GM18909 (cell line): ENCODE data around the gene PP2D1.
"Not testable (repeated sequence)": the region's sequence is repeated elsewhere in the genome, so short reads cannot be mapped to it uniquely, and the experiment has no call there.

ENCODE experiments used
- ATAC-seq: cut with Tn5 transposase; IDR thresholded peaks from one replicate; pipeline ENCODE4 v1.9.1; 2021; ENCODE audit warnings: mild to moderate bottlenecking; ENCODE audit not compliant: unreplicated experiment, poor library complexity

Gene PP2D1

DNA sequence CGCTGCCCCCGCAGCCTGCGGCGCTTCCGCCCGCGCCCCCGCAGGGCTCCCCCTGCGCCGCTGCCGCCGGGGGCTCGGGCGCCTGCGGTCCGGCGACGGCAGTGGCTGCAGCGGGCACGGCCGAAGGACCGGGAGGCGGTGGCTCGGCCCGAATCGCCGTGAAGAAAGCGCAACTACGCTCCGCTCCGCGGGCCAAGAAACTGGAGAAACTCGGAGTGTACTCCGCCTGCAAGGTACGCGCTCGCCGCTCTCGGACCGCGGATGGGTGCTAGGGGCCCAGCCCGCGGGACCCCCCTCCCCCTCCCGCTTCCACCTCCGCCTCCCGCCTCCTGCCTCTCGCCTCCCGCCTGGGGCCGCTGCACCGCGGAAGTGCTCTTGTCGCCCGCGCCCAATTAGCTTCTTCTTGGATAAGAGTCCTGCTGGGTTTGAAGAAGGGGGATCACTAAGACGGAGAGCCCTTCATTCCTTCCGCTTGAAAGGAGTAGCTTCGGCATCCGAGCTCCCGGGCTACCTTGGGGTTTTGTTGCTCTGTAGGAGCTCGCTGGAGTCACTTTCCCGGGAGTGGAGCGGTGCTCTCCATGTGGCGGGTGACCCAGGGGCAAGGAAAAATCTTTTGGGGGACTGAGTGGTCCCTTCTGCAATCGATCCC is 28.6 kb upstream of the PP2D1 start:
- ATAC-seq, result peak; percentile 38

- peak; percentile 64 for ATAC-seq
These were observed 27.9 kb upstream of the PP2D1 start, which contains the start of gene KAT2B for GRCh38 chr3:20039765-20040547. KAT2B (plus strand) TSS chr3:20040446; CDS start chr3:20040478, 32 bp downstream.

GRCh38 chr3:20039466-20039764 is 27.4 kb upstream of the PP2D1 start:
- no peak for ATAC-seq

DNA sequence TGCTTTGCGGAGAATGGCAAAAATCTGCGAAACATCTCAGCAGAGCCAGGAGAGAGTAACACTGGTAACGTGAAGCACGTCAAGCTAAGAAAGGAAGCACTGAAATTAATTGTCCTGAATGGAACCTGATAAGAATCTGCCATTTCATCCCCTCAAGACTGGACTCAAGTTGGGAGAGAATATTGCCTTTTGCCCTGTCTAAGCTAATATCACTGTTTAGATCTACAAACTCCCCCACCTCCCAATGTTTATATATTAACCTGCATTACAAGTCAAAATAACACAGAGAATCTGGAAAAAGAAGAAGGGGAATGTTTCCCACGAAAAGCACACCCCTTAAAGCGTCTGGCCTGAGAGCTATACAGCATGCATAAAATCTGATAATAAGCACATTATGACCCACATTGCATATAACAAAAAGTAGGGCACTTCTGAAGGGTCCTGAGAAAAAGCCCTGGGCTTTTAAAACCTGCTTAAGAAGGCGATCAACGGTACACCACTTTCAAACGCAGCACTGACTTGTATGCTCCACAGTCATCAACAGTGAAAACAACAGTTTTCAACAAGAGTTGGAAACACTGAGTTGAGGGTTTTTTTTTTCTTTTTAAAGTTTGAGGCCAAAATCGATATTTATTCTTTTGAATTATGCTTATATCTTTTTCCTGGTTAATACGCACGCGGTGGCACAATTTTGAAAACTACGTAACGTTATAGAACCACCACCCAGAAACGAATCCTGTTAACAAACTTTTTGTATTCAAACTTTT is 26.8 kb upstream of the PP2D1 start:
- ATAC-seq, result no peak

DNA sequence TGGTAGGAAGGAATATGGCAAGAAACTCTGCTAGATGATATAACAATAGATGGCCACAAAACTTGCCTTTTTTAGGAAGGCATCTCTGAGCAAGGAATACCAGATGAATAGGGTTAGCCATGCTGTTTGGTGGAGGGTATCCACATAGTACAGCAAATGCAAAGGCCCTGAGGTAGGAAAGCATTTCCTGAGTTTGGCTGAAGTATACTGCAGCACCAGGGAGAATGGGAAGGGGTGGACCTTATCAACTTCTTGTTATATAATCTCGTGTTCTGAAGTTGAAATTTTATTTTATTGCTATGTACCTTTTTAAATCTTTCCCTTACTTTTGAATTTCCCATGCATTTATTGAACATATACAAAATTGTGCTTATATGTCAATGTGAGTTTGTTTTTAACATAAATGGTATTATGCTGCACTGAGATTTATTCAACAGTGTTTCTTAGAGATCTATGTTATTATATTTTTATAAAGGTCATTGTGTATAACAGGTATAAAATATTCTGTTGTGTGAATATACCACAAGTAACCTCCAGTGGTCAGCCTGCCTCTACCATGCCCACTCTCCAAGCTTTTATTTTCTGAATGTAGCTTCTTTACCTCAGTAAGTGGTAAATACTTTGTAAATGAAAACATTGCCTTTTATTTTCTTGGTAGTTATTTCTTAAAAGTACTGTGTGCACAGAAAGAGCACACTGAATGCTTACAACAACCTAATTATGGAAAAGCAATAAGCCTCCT is 25.4 kb upstream of the PP2D1 start:
- no peak for ATAC-seq

- no peak for ATAC-seq
These were observed 23.0 kb upstream of the PP2D1 start for GRCh38 chr3:20035019-20035418.

- not testable (repeated sequence) for ATAC-seq
These were observed 19.9 kb upstream of the PP2D1 start for GRCh38 chr3:20031939-20032338.

- no peak for ATAC-seq
These were observed 16.9 kb upstream of the PP2D1 start for GRCh38 chr3:20028905-20029331.

GRCh38 chr3:20027136-20027535 is 15.1 kb upstream of the PP2D1 start:
- no peak for ATAC-seq

DNA sequence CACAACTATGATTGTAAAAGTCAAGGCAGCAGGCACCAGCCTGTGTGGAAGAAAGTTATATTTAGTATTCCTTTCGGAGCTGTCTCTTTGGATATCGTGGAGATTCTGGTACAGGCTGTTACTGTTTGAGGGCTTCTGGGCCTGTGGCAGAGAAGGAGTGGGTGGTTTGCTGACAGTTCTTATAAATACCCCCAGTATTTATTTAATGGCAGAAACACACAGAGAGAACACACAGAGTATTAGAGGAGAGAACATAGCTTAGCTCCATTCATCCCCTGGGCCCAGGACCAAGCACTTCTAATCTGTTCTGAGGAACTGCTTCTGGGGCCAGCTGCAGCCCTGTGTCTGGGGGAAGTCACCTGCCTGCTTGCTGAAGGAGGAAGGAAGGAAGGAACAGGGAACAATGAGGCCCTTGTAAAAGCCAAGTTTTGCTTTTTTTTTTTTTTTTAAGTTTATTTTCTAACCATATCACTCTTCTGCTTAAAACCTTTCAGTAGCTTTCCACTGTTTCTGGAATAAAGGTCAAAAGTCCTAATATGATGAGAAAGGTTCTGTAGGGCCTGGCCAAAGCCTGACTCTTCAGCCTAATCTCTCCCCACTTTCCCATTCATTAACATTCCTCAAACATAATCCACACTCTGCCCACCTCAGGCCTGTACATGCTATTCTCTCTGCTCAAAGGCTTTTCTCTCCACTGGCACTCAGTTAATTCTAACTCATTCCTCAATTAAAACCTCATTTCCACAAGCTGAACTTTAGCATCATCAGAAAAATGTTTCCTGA is 11.8 kb upstream of the PP2D1 start:
- no peak for ATAC-seq

DNA sequence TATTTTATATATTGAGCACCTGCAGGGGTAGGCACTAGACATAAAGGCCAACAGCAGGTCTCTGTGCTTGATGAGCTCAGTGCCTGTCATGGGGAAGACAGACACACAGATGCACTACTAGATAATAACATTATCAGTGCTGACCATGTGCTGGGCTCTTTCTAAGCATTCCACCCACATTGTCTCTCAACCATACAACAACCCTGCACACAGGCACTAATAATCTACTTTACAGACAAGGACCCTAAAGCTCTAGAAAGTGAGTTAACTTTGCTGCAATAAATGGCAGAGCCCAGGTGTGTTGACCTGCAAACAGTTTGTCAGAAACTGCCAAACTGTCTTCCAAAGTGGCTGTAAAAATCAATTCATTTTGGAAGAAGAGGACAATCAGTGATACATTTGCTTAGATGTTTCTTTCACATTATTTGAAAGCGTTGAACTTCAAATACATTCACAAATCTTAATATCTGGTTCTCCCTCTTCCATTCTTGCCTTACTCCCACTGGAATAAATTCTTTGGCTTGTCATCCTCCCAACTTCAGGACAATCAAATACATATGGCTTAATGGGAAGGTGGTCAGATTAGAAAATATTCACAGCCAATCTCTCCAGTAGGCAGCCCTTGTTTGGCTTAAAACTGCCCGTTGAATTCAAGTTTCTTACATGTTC is 11.0 kb upstream of the PP2D1 start:
- no peak for ATAC-seq

GRCh38 chr3:20016076-20016475 is 4.0 kb upstream of the PP2D1 start:
- ATAC-seq, result not testable (repeated sequence)

GRCh38 chr3:20015525-20015924 is 3.5 kb upstream of the PP2D1 start:
- ATAC-seq, result no peak

DNA sequence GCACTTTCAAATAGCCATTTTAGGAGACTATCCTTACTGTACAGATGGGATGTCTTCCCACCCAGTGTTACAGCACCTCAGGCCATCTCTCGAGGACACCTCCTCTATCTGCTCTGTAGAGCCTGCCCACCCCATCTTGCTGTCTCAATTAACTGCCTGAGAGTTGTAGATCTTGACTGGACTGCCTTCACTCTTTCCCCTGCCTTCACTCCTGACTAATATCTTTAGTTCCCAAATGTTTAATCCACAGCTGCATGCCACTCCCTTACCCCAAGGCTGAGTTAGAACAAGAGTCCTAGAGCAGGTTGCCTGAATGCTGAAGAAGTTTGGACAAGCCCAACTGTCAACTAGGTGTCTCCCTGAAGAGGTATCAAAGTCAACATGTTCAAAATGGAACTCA is 1.3 kb upstream of the PP2D1 start:
- ATAC-seq, result no peak

DNA sequence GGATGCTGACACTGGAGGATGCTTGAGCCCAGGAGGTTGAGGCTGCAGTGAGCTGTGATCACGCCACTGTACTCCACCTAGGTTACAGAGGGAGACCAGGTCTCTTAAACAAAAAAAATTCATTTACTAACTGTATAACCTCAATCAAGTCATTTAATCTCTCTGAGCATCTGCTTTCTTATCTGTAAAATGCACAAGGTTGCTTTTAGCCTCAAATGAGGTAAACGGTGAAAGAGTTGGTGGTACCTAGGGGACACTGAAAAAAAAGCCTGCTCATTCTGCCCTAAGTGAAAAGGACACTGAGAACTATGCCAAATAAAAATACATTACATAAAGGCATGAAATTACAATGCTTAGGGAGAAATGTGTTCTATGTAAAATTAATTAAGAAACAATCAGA is 3.4 kb downstream of the PP2D1 start:
- no peak for ATAC-seq

DNA sequence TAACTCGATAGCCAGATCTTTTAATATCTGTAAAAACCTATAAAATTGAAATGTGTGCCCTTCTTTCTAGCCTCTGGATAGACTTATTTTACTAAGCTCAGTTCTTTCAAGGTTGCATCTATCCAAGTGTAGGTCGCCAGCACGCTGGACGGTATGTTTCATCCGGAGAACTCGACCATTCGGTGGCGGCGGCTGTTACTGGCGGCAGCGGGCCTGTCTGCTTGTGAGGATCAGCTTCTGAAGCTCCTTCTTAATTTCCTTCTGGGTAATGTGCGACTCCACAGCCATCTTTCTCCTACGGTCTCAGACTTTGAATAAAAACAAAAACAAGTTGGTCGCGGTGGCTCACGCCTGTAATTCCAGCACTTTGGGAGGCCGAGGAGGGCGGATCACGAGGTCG is 4.1 kb downstream of the PP2D1 start:
- ATAC-seq, result no peak

- no peak for ATAC-seq
These were observed 10.1 kb downstream of the PP2D1 start for GRCh38 chr3:20001932-20002331.

- no peak for ATAC-seq
These were observed 14.6 kb downstream of the PP2D1 start for GRCh38 chr3:19997502-19997901.

GRCh38 chr3:19994796-19995195 is 17.3 kb downstream of the PP2D1 start:
- ATAC-seq, result no peak
